Measurements from ENCODE around the gene FBXL16. TPM values are rescaled to one million over a fixed set of nuclear protein-coding genes. Genes with fewer than 3 reads are reported as not detected.

FBXL16 gene
- total RNA-seq, 1 donor, result not detected

- Histone ChIP-seq H2AFZ (ENCODE audit: low read length) (no peak overlapping the region), H3K9me3 (ENCODE audit: low read depth, low read length) (no peaks in the 10 kb centered on the region), H3K4me1 (ENCODE audit: insufficient read depth, low read length) (peaks cover 10% of the 10 kb centered on the region), H3K4me2 (ENCODE audit: insufficient read depth, low read length) (peak overlapping the region; percentile 84), H3K27me3 (ENCODE audit: insufficient read depth, low read length) (no peaks in the 10 kb centered on the region), H3K79me2 (ENCODE audit: insufficient read depth, low read length) (peaks cover 35% of the 10 kb centered on the region), H3K36me3 (ENCODE audit: insufficient read depth, low read length) (peaks cover 41% of the 10 kb centered on the region), H3K27ac (ENCODE audit: low read depth, low read length) (no peak overlapping the region), H4K20me1 (ENCODE audit: insufficient read depth, low read length) (peaks cover 38% of the 10 kb centered on the region), H3K4me3 (ENCODE audit: insufficient read depth, low read length) (no peak overlapping the region)
- no peak for TF ChIP-seq CTCF (IDR thresholded peaks at IDR 0.05; ENCODE audit: extremely low read depth, low read depth, low read length)
- DNase-seq (ENCODE audit: insufficient read length, low spot score, missing footprints), result no peak
Measured at GRCh38 chr16:669666-670065, 35.9 kb downstream of the FBXL16 start.

- H3K36me3 ChIP-seq (ENCODE audit: insufficient read depth, low read length), result peaks cover 37% of the 10 kb centered on the region
- no peak for TF ChIP-seq CTCF (IDR thresholded peaks at IDR 0.05; ENCODE audit: extremely low read depth, low read depth, low read length)
- H3K4me2 ChIP-seq (ENCODE audit: insufficient read depth, low read length), result peak overlapping the region; percentile 84
- H3K4me3 ChIP-seq (ENCODE audit: insufficient read depth, low read length), result peak overlapping the region; percentile 93
- peaks cover 10% of the 10 kb centered on the region for H3K4me1 ChIP-seq (ENCODE audit: insufficient read depth, low read length)
- no peak for DNase-seq (ENCODE audit: insufficient read length, low spot score, missing footprints)
- H2AFZ ChIP-seq (ENCODE audit: low read length), result no peak overlapping the region
- no peaks in the 10 kb centered on the region for H3K27me3 ChIP-seq (ENCODE audit: insufficient read depth, low read length)
- peaks cover 29% of the 10 kb centered on the region for H4K20me1 ChIP-seq (ENCODE audit: insufficient read depth, low read length)
- H3K79me2 ChIP-seq (ENCODE audit: insufficient read depth, low read length), result peaks cover 35% of the 10 kb centered on the region
- peak overlapping the region; percentile 58 for H3K27ac ChIP-seq (ENCODE audit: low read depth, low read length)
- H3K9me3 ChIP-seq (ENCODE audit: low read depth, low read length), result no peaks in the 10 kb centered on the region
Measured at GRCh38 chr16:668519-669171, 37.0 kb downstream of the FBXL16 start.

GRCh38 chr16:667780-668518, 37.7 kb downstream of the FBXL16 start, which contains the start of gene RHOT2:
TSS of gene RHOT2 (plus strand) at chr16:668132. CDS start at chr16:668200, 68 bp downstream.
- peak; percentile 75 for TF ChIP-seq CTCF (IDR thresholded peaks at IDR 0.05; ENCODE audit: extremely low read depth, low read depth, low read length)
- peak within 1 kb of the TSS; percentile 58 for H3K27ac ChIP-seq (ENCODE audit: low read depth, low read length)
- no peaks in the 10 kb centered on the region for H3K9me3 ChIP-seq (ENCODE audit: low read depth, low read length)
- H3K4me2 ChIP-seq (ENCODE audit: insufficient read depth, low read length), result peak within 1 kb of the TSS; percentile 84
- H2AFZ ChIP-seq (ENCODE audit: low read length), result peak within 1 kb of the TSS; percentile 94
- peaks cover 31% of the 10 kb centered on the region for H3K36me3 ChIP-seq (ENCODE audit: insufficient read depth, low read length)
- peak; percentile 100 for DNase-seq (ENCODE audit: insufficient read length, low spot score, missing footprints)
- H3K4me3 ChIP-seq (ENCODE audit: insufficient read depth, low read length), result peak within 1 kb of the TSS; percentile 93
- peaks cover 35% of the 10 kb centered on the region for H3K79me2 ChIP-seq (ENCODE audit: insufficient read depth, low read length)
- peaks cover 10% of the 10 kb centered on the region for H3K4me1 ChIP-seq (ENCODE audit: insufficient read depth, low read length)
- no peaks in the 10 kb centered on the region for H3K27me3 ChIP-seq (ENCODE audit: insufficient read depth, low read length)
- peaks cover 26% of the 10 kb centered on the region for H4K20me1 ChIP-seq (ENCODE audit: insufficient read depth, low read length)
